BJ (cell line): ENCODE measurements around the gene PHKG2. TPM values are rescaled to one million over a fixed set of nuclear protein-coding genes. Genes with fewer than 3 reads are reported as not detected.

Experiments
- CTCF ChIA-PET: fragments of 350-600 bp; formaldehyde crosslinking; extraction: SDS; loops from one replicate; lab custom pipeline; 2021; ENCODE audit warnings: antibody characterized with exemption, inconsistent platforms; lab: Yijun Ruan, JAX
- POLR2A ChIA-PET: fragments of 300-600 bp; sonication (Branson Sonifier 250); formaldehyde crosslinking; extraction: SDS; loops from one replicate; lab custom pipeline; 2021; ENCODE audit warnings: antibody characterized with exemption; lab: Charles Lee
- DNase-seq: peaks from one replicate; pipeline ENCODE4 v3.0.0-alpha.2; 2011; ENCODE audit warnings: low read depth
- H3K27me3 ChIP-seq: 2 replicates; pipeline ENCODE4 v1.6.0; 2011; ENCODE audit warnings: low read length; ENCODE audit not compliant: control insufficient read depth, insufficient read depth
- H3K36me3 ChIP-seq: 2 replicates; pipeline ENCODE4 v1.5.1; 2011; ENCODE audit warnings: low read length; ENCODE audit not compliant: control insufficient read depth, insufficient read depth
- H3K4me3 ChIP-seq: 2 replicates; pipeline ENCODE4 v1.5.1; 2011; ENCODE audit warnings: low read depth, mild to moderate bottlenecking, control low read depth, low read length
- polyA plus RNA-seq: library from polyadenylated mRNA; depleted of rRNA; stranded (reverse); fragments of >200 nt; gene quantifications from 2 replicates; pipeline ENCODE4 v1.2.3, GENCODE V29; 2011
- TF ChIP-seq, protein P1 (sequence below): IDR thresholded peaks from 2 replicates; pipeline ENCODE4 v1.5.1; 2011; ENCODE audit warnings: low read depth, mild to moderate bottlenecking, control low read depth, inconsistent platforms, low read length, moderate library complexity; ENCODE audit not compliant: insufficient read depth

Gene PHKG2
- polyA plus RNA-seq, 1 experiment, result 32.4 TPM

DNA sequence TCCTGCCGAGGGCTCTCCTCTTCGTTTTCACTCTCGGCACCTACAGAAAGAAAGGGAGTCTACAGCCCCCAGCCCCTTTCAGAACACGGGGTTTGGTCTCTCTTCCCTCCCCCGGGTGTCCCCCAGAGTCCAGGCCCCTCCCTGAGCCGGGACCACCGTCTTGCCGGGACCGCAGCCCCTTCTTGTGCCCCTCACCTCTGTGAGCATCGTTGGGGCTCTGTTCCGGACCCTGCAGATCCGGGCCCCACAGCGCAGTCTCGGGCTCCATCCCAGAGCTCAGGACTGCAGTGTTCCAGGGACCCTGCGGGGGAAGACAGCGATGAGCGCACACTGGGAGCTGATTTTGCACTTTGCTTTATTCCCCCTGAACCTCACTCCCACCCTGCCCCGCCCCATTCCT, 36.0 kb downstream of the PHKG2 start:
- peaks cover 24% of the 10 kb centered on the region for H3K36me3 ChIP-seq
- POLR2A ChIA-PET, result no interaction called here
- no peaks in the 10 kb centered on the region for H3K27me3 ChIP-seq
- TF ChIP-seq, protein P1, sequence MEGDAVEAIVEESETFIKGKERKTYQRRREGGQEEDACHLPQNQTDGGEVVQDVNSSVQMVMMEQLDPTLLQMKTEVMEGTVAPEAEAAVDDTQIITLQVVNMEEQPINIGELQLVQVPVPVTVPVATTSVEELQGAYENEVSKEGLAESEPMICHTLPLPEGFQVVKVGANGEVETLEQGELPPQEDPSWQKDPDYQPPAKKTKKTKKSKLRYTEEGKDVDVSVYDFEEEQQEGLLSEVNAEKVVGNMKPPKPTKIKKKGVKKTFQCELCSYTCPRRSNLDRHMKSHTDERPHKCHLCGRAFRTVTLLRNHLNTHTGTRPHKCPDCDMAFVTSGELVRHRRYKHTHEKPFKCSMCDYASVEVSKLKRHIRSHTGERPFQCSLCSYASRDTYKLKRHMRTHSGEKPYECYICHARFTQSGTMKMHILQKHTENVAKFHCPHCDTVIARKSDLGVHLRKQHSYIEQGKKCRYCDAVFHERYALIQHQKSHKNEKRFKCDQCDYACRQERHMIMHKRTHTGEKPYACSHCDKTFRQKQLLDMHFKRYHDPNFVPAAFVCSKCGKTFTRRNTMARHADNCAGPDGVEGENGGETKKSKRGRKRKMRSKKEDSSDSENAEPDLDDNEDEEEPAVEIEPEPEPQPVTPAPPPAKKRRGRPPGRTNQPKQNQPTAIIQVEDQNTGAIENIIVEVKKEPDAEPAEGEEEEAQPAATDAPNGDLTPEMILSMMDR, result no peak
- CTCF ChIA-PET, result no interaction called here
- no peak overlapping the region for H3K4me3 ChIP-seq
- no peak for DNase-seq

- no peak for DNase-seq
- Histone ChIP-seq H3K27me3 (no peaks in the 10 kb centered on the region), H3K4me3 (peak overlapping the region; percentile 63), H3K36me3 (peaks cover 24% of the 10 kb centered on the region)
- TF ChIP-seq, protein P1, result no peak
- ChIA-PET CTCF (interaction anchor here (0.6 to 0.9 kb wide), 3 partner anchors 13 to 93 kb away, joined by 3 to 4 read pairs (median 3); no protein-coding TSS in a partner anchor), POLR2A (no interaction called here)
These were observed 37.2 kb downstream of the PHKG2 start for GRCh38 chr16:30785126-30786106.

GRCh38 chr16:30786115-30786935, 38.1 kb downstream of the PHKG2 start:
- Histone ChIP-seq H3K36me3 (peaks cover 24% of the 10 kb centered on the region), H3K4me3 (peak overlapping the region; percentile 63), H3K27me3 (no peaks in the 10 kb centered on the region)
- ChIA-PET POLR2A (interaction anchor here (0.6 to 1.0 kb wide), 2 partner anchors 21 to 65 kb away, joined by 8 to 19 read pairs; no protein-coding TSS in a partner anchor), CTCF (interaction anchor here (0.6 to 4.1 kb wide), 4 partner anchors 12 to 94 kb away, joined by 3 to 21 read pairs (median 4); no protein-coding TSS in a partner anchor)
- TF ChIP-seq, protein P1, result no peak
- DNase-seq, result no peak

DNA sequence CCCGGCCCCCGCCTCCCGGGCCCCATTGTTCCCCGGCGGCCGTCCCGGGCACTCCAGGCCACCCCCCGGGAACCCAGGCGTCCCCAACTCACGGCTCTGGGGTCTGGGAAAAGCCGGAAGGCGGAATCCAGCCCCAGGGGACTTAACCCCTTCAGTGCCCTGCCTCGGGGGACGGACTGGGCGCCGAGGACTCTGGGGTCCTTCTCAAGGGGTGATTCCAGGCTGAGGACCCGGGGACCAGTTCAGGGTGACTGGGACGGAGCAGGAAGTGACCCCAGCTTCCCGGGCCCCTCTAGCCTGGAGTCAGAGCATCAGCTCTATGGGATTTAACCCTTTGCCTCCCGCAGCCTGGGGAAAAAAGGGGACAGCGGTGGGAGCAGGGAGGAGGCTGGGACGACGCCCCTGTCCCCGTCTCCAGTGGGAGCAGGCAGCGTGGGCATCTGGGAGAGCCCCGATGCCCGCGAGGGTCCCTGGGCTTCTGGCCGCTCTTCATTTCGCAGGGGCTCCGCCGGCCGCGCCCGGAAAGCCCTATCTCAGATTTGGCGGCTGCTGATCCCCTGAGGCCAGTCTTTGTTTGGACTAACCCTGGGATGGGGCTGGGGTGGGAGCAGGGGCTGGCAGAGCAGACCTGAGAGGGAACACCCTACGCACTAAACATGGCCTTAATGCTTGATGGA, 38.8 kb downstream of the PHKG2 start, which contains the start of gene ZNF629:
TSS of gene ZNF629 (minus strand) at position 270 of the 677 bp plus-strand sequence. CDS start 2,723 bp downstream, outside the sequence.
- TF ChIP-seq, protein P1, result no peak
- POLR2A ChIA-PET, result interaction anchor here (0.6 to 1.1 kb wide), 3 partner anchors 18 to 65 kb away, joined by 7 to 19 read pairs (median 8); no protein-coding TSS in a partner anchor
- DNase-seq, result no peak

More for the DNA sequence above, 38.8 kb downstream of the PHKG2 start, which contains the start of gene ZNF629:
- H3K27me3 ChIP-seq, result no peaks in the 10 kb centered on the region
- CTCF ChIA-PET, result interaction anchor here (1.2 to 4.1 kb wide), 3 partner anchors 11 to 27 kb away, joined by 4 to 21 read pairs (median 4); no protein-coding TSS in a partner anchor
- peak within 1 kb of the TSS; percentile 63 for H3K4me3 ChIP-seq
- H3K36me3 ChIP-seq, result peaks cover 18% of the 10 kb centered on the region
